NCI-H2081 treated with DMSO at 0.1 percent for 48 hours (cell line): ENCODE data around the gene CAMK1D.

Experiments
- DNase-seq: peaks from one replicate; lab custom pipeline; 2025; lab: John Stamatoyannopoulos, UW

The CAMK1D gene

DNA sequence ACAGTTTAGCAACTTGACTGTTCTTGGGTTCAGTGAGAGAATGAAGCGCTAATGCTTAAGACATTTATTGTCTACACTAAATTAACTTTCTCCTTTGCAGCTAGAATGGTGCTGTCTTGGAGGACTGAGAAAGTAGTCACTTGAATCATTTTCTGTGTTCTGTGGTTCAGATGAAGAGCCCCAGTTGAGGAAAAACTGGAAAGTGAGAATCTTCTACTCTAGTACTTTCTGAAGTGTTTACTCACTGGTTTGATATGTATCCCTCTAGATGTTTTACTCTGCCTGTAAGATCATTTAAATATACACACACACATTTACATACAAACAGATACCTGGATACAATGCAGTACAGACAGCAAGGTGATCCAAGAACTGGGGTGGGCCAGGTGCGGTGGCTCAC, 308.1 kb downstream of the CAMK1D start:
- DNase-seq = no peak

DNA sequence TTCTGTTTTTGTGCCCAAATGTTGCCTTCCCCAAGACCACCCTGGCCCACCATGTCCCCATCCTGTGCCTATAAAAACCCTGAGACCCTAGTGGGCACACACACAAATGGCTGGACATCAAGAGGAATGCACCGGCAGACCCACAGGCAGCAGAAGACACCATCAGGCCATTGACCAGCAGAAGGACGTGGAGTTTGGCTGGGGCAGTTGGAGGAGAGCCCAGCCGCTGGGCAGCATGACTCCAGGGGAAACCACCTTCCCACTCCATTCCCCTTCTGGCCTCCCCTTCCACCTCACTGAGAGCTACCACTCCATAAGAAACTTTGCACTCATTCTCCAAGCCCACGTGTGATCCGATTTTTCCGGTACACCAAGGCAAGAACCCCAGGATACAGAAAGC, 309.2 kb downstream of the CAMK1D start:
- no peak for DNase-seq

DNA sequence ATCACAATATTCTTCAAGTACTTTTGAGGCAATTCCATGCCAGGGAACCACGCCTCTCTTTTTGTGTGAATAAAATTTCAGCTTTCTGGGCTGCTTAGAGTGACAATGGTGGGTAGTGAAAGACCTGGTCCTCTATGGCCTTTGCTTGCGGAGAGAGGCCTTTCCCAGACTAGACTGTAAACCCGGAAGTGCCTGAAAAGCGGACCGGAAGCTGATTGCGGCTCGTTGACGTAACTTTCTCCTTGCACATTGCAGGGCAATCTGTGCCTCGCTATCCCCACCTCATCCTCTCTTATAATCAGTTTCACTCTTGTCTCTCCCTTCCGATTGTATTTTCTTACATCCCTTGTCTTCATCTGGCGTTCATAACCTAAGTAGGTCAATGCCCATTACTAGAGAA, 310.4 kb downstream of the CAMK1D start:
- DNase-seq = no peak

DNA sequence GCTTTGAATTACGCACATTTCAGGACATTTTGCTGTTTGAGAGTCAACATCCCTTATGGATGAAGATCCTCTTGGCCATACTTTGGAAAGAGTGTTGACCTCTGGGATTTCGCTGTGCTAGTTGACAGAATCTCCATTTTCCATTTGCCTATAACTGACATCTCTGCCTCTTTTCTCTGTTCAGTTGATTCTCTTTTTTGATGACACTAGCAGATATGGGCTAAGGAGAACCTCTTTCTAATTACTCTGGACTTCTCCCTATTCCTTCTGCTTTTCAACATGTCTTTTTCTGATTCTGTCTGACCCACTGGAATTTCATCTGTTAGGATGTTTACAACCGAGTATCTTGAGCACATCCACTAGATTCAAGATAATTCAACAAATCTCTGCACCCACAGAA, 311.5 kb downstream of the CAMK1D start:
- no peak for DNase-seq

DNA sequence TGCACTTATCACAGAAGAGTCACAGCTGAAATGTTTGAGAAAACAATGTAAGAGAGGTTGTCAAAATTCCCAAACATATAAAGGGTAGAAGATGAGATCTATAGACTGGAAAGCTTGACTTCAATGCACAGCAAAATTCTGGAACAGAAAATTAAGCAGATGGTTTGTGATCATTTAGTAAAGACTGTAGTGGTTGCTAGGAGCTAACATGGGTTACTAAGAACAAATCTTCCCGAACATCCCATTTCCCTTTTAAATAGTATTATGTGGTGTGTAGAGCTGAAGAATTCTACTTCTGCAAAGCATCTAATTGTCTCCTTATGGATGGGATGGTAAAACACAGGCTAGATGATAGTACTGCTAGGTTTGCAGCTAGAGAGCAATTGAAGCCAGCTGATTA, 312.3 kb downstream of the CAMK1D start:
- DNase-seq = no peak

DNA sequence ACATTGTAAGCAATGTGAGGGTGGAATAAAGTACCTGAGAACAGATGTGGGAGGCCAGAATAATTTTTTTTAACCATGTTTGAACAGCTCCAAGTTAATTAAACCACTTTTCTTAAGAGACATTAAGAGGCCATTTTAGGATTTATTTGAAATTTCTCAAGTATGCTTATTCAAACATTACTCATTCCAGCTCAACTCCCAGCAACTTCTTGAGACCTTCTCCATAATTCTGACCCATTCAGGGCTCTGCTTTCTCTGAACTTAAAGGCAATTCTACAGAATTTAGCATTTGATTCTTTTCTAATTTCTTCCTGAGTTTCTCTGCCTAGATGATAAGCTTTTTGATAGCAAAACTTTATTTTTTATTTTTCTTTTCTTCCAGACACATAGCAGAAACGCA, 314.5 kb downstream of the CAMK1D start:
- no peak for DNase-seq

DNA sequence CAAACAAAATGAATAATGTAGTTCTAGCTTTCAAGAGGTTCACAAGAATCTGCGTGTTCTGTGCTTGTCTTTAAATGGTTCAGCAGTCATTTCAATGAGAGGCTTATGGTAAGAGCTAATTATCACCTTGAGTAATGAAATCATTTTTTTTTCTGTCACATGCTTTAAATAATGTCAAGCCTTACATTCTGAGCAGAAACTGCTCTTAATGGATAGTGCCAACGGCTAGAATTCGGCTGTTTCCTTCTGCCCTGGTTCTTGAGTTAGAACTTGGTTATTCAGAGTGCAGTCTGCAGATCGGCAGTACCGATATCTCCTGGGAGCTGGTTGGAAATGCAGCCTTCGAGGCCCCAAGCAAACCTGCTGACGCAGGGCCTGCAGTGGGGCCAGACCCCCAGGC, 316.2 kb downstream of the CAMK1D start:
- no peak for DNase-seq

DNA sequence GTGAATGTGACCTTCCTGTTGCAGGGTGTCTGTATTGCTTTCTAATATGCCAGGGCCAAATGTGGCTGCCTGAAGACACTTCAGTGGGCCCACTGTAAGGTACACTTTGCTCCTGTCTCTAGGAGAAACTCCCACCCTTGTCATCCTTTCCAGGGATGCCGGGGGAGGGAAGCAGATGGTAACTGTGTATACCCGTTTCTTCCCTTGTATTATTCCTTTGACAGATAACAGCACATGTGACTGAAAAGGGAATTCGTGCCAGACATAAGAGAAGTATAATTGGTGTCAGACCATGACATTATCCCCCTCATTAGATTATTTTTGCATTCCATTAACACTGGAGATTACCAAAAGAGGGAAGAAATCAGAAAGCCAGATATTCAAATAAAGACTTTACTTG, 317.7 kb downstream of the CAMK1D start:
- DNase-seq = no peak

DNA sequence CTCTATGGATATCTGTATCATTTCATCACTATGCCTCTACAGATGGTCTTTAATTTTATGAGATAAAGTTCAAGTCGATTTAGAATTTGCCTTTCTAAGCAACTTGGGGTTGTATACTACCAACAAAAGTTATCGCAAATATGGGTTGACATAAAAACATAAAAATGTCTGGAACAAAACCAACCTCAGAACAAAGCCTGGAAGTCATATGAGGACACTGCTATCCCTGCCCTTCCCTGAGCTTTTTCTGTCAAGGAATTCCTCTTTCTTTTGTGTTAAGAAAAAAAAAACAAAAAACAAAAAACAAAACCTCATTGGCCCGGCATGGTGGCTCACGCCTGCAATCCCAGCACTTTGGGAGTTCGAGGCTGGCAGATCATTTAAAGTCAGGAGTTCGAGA, 319.3 kb downstream of the CAMK1D start:
- no peak for DNase-seq

DNA sequence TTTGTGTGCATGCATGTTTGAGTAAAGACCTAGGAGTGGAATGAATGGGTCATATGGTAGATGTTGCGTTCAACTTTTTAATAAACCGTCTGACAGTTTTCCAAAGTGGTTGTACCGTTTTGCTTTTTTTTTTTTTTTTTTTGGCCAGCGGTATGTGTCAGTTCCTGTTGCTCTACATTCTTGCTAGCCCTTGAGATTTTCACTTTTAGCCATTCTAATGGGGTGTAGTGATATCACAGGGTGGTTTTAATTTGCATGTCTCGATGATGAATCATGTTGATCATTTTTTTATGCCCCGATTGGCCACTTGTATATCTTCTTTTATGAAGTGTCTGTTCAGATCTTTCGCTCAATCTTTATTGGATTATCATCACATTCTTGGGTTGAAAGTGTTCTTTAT, 320.7 kb downstream of the CAMK1D start:
- DNase-seq = no peak

DNA sequence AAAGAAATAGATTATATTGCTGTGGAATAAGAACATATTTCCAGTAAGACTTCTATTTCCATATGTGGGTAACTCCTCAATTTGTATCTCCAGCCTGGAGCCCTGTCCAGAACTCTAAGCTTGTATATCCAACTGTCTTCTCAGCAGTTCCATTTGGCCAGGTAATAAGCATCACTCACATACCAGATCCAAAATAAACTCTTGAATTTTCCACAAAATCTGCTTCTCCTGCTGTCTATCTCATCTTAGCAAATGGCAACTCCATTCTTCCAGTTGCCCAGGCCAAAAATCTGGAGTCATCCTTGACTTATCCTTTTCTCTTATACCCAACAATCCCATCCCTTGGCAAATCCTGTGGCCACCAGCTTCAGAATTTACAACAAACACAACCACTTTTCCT, 325.8 kb downstream of the CAMK1D start:
- DNase-seq = no peak

DNA sequence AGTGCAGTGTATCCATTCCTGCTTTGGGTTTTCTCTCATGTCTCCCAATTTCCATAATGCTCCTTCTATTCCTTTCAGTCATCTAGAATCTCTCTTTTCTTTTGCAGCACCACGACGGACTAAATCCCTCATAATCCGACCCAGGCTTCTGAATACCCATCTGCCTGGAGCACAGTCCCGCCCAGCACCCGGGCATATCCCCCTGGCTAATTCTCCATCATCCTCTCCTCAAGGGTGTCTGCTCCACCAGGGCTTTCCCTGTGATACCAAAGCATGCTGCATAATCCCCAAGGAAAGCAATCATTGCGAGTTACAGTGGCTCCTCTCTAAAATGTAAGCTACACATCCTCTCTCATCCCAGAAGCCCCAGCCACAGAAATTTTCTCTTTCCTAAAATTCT, 330.3 kb downstream of the CAMK1D start:
- no peak for DNase-seq

DNA sequence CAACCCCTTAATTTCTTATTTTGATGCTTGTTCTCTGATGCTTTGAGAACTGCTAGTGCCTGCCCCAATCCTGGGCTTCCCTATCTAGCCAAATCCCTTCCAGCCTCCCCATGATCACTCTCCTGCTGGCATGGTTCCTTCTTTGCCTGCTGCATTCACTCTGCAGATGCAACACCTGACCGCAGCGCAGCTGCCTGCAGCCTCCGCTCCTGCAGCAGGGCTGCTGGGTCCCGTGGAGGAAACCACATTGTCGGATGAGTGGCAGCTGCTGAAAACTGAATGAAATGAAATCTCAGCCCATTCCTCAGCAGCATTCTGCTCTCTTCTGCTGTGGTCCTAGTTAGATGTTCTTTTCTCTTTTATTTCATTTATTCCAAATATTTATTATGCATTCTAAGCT, 331.9 kb downstream of the CAMK1D start:
- DNase-seq = no peak

DNA sequence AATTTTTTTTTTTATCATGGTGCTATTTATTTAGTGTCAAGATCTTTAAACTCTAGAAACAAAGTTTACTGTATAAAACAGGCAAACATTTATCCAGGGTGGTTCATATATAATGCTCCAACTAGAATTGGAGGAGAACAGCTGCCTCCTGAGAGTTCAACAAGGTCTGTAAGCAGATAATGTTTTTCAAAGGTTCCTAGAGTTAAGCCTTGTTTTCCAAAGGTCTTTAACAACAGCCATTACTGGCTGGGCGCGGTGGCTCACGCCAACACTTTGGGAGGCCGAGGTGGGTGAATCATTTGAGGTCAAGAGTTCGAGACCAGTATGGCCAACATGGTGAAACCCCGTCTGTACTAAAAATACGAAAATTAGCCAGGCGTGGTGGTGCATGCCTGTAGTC, 335.4 kb downstream of the CAMK1D start:
- no peak for DNase-seq

DNA sequence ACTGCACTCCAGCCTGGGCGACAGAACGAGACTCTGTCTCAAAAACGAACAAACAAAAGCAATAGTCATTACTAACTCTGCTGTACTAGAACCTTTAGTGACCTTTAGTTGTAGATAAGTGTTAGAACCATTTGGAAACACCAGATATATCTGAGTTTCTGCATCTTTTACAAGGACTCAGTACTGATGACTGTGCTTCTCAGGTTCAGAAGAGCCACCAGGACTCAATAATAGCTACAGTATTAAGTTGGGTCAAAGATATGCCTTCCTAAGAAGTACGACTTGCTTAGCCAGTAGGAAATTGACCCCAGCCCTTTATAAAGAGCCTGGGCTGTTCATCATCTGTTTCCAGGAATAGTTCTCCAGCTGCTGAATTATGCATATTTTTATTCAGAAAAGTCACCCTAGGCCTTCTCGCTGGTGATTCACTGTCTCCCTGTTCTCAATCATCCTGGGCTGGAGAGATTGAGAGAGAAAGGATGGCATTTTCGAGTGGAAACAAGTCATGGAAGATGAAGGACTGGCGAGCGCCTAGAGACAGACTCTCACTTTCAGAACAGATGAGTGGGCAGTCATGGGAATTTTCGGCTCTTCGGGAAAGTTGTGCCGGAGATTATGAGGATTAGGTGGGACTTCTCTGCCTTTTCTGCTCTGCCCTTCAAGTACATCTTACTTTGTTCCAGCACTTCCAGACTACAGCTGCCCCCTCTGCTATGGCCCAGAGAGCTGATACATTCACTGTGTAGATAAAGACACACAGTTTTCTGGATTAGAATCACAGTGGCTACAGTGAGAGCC, 336.1 kb downstream of the CAMK1D start:
- DNase-seq = no peak

DNA sequence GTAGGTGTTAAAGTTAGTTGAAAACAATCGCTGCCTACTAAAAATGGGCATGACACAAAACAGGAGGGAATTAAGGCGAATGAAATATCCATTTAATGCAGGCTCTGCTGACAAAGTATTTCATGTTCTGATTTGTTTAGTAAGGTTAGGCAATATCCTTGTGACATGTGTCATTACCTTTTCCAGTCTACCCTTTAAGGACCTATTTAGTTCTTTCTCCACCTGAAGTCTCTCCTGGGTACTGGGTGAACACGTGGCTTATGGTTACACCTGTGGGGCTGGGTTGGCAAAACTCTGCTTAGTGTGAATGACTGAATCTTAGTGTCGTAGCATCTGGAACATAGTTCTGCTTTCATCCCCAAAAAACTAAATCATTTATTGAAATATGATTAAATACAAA, 338.6 kb downstream of the CAMK1D start:
- no peak for DNase-seq

DNA sequence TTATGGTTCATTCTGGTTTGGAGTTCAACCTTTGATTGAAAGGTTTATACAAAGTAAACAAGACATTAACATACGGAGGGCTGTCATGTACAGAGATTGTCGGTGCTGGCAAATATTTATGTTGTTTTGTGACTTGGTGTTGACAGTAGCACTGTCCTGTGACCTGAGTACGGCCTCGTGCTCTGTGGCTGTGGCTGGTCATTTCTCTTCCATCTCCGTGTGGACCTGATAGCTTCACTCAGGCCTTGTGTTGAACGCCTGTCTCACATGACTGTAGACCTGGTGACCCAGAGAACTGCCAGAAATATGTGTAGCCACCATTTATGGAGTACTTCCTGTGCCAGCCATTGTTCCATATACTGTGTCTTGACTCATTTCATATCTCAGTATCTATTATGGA, 340.5 kb downstream of the CAMK1D start:
- DNase-seq = peak; percentile 19

DNA sequence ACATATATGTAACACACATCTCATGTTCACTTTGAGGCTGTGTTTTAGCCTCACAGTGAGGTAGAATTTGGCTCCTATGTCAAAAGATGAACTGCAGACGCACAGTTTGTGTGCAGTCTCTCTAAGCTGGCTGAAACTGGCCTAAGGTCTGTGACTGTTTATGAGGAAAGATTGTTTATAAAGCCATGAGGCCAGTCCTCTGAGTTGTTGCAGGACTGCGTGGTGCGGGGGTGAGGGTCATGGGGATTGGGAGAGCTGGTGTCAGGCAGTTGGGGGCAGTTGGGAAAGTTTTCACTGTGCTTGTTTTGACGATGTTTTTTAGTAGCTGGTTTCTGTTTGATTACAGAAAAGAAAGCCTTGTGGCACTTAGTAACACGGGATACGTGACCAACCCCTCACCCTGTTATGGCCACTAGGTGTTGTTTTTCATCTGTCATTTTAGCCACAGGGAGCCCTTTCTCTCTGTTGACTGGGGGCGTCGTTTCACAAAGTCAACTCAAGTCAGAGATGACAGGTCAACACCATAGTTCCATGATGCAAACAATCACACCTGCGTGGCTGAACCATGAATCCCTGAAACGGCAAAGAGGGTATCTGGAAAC, 341.3 kb downstream of the CAMK1D start:
- peak; percentile 74 for DNase-seq

DNA sequence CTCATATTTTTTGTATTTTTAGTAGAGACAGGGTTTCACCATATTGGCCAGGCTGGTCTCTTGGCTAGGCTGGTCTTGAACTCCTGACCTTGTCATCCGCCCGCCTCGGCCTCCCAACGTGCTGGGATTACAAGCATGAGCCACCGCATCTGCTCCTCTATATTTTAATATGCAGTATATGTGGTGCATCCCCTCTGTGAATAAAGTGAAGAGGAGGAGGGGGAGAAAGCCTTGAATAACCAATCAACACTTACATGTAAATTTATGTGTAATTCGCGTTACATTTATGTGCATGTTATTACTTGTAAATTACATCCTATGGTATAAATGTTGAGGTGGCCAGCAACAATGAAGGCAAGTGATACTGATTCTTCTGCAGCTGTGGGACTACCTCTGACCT, 342.2 kb downstream of the CAMK1D start:
- DNase-seq = peak; percentile 92

DNA sequence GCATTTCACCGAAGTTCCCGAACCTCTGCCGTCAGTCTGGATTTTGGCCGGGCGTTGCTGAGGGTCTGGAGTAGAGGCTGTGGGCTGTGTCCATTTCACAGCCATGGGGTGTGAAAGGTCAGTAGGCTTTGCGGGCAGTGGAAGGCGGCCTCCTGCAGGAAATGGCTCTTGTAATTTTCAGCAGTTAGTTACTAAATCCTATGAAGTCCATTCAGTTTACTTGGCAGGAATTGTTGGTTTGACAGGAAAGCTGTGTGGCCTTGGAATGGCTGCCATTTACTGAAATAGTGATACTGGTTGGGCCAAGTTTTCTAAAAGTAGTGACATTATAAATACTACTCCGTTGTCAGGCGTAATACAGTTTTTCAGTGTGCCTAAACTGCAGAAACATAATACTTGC, 348.4 kb downstream of the CAMK1D start:
- no peak for DNase-seq

DNA sequence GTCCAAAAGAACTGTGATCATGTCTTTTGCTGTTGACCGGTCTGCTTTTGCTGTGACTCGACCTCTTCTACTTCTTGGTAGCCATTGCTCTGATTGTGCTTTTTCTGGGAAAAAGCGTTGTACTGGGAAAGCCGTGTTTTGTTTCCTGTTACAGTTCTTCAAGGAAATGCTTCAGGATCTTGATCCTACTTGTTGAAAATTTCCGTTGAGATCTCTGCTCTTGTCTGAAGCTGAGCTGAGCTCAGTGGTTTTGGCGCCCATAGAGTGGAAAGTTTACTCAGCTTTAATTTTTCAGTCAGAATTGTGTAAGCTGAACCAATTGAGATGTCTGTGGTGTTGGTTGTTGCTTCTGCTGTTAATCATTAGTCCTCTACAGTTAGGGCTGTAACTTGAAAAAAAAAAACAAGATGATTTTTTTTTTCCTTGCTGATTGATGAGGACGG, 349.9 kb downstream of the CAMK1D start:
- DNase-seq = no peak

DNA sequence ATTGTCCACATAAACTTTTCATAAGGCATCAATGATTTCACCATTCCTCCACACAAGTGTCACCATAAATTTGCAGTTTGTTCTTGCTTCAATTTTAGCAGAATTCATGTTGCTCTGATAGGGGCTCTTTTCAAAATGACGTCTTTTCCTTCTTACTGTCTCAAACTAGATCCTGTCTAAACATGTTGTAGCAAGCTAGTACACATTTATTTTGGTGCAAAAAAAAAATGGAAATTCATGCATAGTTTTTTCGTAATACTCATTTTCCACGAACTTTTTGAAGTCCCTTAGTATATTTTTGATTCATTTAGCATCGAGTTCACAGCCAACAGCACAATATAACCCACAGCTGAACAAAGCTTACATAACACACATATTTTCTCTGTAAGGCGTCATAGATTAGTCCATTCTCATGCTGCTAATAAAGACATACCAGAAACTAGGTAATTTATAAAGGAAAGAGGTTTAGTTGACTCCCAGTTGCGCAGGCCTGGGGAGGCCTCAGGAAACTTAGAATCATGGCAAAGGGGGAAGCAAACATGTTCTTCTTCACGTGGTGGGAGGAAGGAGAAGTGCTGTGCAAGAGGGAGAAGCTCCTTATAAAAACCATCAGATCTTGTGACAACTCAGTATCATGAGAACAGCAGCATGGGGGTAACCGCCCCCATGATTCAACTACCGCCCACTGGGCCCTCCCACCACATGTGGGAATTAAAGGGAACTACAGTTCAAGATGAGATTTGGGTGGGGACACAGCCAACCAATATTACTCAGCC, 350.6 kb downstream of the CAMK1D start:
- DNase-seq = no peak

DNA sequence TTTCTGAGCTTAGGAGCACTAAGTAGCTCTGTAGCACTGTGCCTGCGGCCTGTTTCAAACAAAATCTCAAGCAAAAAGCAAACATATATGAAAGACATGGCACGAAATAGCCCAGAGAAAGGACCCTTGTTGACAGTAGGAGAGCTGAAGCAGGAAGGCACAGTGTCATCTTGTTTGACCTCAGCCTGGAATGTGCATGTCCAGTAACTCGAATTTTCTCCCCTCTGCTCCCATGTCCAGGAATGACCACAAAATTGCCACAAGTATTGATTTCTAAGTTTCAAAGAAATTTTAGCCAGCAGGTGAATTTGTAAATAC, 351.2 kb downstream of the CAMK1D start:
- no peak for DNase-seq
